ENCODE data around the gene GRAMD1B.

DNA sequence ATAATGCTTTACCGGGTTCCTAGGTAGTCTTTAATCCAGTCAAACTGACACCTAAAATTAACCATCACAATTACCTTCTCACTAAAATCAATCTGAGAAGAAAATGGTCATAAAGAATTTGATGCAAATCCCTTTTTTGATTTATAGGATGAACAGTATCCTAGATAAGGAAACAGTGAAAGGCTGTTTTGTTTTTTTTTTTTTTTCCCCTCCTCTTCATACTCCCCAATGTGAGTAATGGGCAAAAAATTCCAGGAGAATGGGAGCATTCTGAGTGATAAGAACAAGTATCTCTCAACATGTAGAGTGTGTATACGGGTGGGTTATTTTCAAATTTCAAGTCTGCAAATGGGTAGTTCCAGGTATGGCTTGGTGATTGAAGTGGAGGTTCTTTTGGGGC lies 28.4 kb downstream of the GRAMD1B start:
- TF ChIP-seq, protein P1, sequence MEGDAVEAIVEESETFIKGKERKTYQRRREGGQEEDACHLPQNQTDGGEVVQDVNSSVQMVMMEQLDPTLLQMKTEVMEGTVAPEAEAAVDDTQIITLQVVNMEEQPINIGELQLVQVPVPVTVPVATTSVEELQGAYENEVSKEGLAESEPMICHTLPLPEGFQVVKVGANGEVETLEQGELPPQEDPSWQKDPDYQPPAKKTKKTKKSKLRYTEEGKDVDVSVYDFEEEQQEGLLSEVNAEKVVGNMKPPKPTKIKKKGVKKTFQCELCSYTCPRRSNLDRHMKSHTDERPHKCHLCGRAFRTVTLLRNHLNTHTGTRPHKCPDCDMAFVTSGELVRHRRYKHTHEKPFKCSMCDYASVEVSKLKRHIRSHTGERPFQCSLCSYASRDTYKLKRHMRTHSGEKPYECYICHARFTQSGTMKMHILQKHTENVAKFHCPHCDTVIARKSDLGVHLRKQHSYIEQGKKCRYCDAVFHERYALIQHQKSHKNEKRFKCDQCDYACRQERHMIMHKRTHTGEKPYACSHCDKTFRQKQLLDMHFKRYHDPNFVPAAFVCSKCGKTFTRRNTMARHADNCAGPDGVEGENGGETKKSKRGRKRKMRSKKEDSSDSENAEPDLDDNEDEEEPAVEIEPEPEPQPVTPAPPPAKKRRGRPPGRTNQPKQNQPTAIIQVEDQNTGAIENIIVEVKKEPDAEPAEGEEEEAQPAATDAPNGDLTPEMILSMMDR (IDR thresholded peaks at IDR 0.05; ENCODE audit: borderline replicate concordance, extremely low read depth, low read length, poor library complexity, severe bottlenecking): no peak
- TF ChIP-seq EZH2 (IDR thresholded peaks at IDR 0.05; ENCODE audit: borderline replicate concordance, low read depth, low read length, severe bottlenecking): no peak
